D341Med (cell line): ENCODE results near the gene TMIGD2.
"Not testable (repeated sequence)": the region's sequence is repeated elsewhere in the genome, so short reads cannot be mapped to it uniquely, and the experiment has no call there.

ENCODE experiments used
- DNase-seq: peaks from one replicate; pipeline ENCODE4 v3.0.0; 2012; ENCODE audit warnings: low spot score

Gene TMIGD2

GRCh38 chr19:4297901-4298809 is 4.0 kb downstream of the TMIGD2 start:
- DNase-seq: no peak

- peak; percentile 95 for DNase-seq
These were observed 6.0 kb downstream of the TMIGD2 start for GRCh38 chr19:4295972-4296771.

GRCh38 chr19:4294389-4294788 is 7.8 kb downstream of the TMIGD2 start:
- no peak for DNase-seq

- no peak for DNase-seq
These were observed 9.7 kb downstream of the TMIGD2 start for GRCh38 chr19:4292515-4292914.

- DNase-seq: no peak
These were observed 10.9 kb downstream of the TMIGD2 start for GRCh38 chr19:4291184-4291732.

GRCh38 chr19:4288091-4288777 is 14.0 kb downstream of the TMIGD2 start:
- DNase-seq: no peak

- not testable (repeated sequence) for DNase-seq
These were observed 16.0 kb downstream of the TMIGD2 start for GRCh38 chr19:4286141-4286540.

GRCh38 chr19:4284974-4285373 is 17.2 kb downstream of the TMIGD2 start:
- DNase-seq: no peak

GRCh38 chr19:4284176-4284958 is 17.8 kb downstream of the TMIGD2 start:
- DNase-seq: peak; percentile 83

- no peak for DNase-seq
These were observed 22.4 kb downstream of the TMIGD2 start for GRCh38 chr19:4279530-4280422.

GRCh38 chr19:4279267-4279529 is 23.0 kb downstream of the TMIGD2 start:
- no peak for DNase-seq

- no peak for DNase-seq
These were observed 23.5 kb downstream of the TMIGD2 start, which contains the start of gene SHD for GRCh38 chr19:4278419-4279266. TSS of gene SHD (plus strand) at chr19:4279266. CDS start at chr19:4280064, 798 bp downstream.

- DNase-seq: no peak
These were observed 24.2 kb downstream of the TMIGD2 start for GRCh38 chr19:4278010-4278409.

- DNase-seq: no peak
These were observed 24.9 kb downstream of the TMIGD2 start for GRCh38 chr19:4277191-4277696.

- DNase-seq: not testable (repeated sequence)
These were observed 27.9 kb downstream of the TMIGD2 start for GRCh38 chr19:4274321-4274686.

GRCh38 chr19:4272894-4273293 is 29.3 kb downstream of the TMIGD2 start:
- no peak for DNase-seq

- no peak for DNase-seq
These were observed 33.3 kb downstream of the TMIGD2 start for GRCh38 chr19:4268816-4269430.

GRCh38 chr19:4267901-4268815 is 34.0 kb downstream of the TMIGD2 start:
- no peak for DNase-seq
